Measurements from ENCODE around the gene INAFM2.

GRCh38 chr15:40347559-40348473, 24.3 kb downstream of the INAFM2 start:
- no peak for TF ChIP-seq POLR2A (IDR thresholded peaks at IDR 0.05)
- TF ChIP-seq CTCF (IDR thresholded peaks at IDR 0.05), result no peak
- TF ChIP-seq EP300 (IDR thresholded peaks at IDR 0.05), result no peak

Data from ovary (tissue), 3 donors.